Thyroid gland (tissue), 4 donors: ENCODE results near the gene RFX2. TPM values are rescaled to one million over a fixed set of nuclear protein-coding genes. Genes with fewer than 3 reads are reported as not detected.

Experiments
- DNase-seq, 2 donors: peaks; one replicate each; pipeline ENCODE4 v3.0.0-alpha.2; 2019
- H3K27ac ChIP-seq, 3 donors: fragments of 200-600 bp; sonication (generic); 1 replicate in 2 of 3; 2 replicates in 1 of 3; pipeline ENCODE4 v1.5.1; 2016 to 2019; ENCODE audit warnings: mild to moderate bottlenecking in 1 of 3, moderate library complexity in 1 of 3
- H3K27me3 ChIP-seq: fragments of 200-600 bp; sonication (generic); one replicate; pipeline ENCODE4 v1.5.1; 2019
- H3K36me3 ChIP-seq, 2 donors: fragments of 200-600 bp; sonication (generic); one replicate each; pipeline ENCODE4 v1.5.1; 2016 to 2019
- H3K4me1 ChIP-seq, 2 donors: fragments of 200-600 bp; sonication (generic); one replicate each; pipeline ENCODE4 v1.5.1; 2017 to 2019
- H3K4me3 ChIP-seq, 3 donors: fragments of 200-600 bp; sonication (generic); replicated peaks in 1 of 3; 1 replicate in 2 of 3; 2 replicates in 1 of 3; pipeline ENCODE4 v1.5.1; 2016; ENCODE audit warnings: mild to moderate bottlenecking in 1 of 3
- H3K9me3 ChIP-seq: fragments of 200-600 bp; sonication (generic); one replicate; pipeline ENCODE4 v1.5.1; 2017
- POLR2A ChIP-seq, 2 donors: fragments of 450-650 bp; IDR thresholded peaks; one replicate each; pipeline ENCODE4 v1.6.1; 2017; ENCODE audit warnings: antibody characterized with exemption in 2 of 2, mild to moderate bottlenecking in 2 of 2, moderate library complexity in 1 of 2
- WGBS, 2 donors: methylation state at CpG; one replicate each; pipeline ENCODE4 v1.1.5; 2017; 5-methylcytosine and 5-hydroxymethylcytosine counted together
- intact Hi-C: fragments of 100-400 bp; cut with DNase I; formaldehyde crosslinking; loops from one replicate; pipeline ENCODE4 v1.15.1; 2023
- total RNA-seq, 4 donors: library from RNA; depleted of rRNA; stranded (reverse); fragments of >200 nt; gene quantifications; one replicate each; pipeline ENCODE4 v1.2.3, GENCODE V29; 2016
- TF ChIP-seq, protein P1 (sequence below), 6 experiments: fragments of 200-600 bp in 3 of 6; fragments of 450-650 bp in 3 of 6; sonication (generic) in 3 of 6; IDR thresholded peaks; one replicate each; pipeline ENCODE4 v1.5.1; 2016 to 2019; ENCODE audit warnings: antibody characterized with exemption in 6 of 6, mild to moderate bottlenecking in 2 of 6, inconsistent platforms in 1 of 6, moderate library complexity in 1 of 6

Gene RFX2
- total RNA-seq, 4 donors from 2014 or later = 4.1 to 10.6 (median 7.7) TPM

DNA sequence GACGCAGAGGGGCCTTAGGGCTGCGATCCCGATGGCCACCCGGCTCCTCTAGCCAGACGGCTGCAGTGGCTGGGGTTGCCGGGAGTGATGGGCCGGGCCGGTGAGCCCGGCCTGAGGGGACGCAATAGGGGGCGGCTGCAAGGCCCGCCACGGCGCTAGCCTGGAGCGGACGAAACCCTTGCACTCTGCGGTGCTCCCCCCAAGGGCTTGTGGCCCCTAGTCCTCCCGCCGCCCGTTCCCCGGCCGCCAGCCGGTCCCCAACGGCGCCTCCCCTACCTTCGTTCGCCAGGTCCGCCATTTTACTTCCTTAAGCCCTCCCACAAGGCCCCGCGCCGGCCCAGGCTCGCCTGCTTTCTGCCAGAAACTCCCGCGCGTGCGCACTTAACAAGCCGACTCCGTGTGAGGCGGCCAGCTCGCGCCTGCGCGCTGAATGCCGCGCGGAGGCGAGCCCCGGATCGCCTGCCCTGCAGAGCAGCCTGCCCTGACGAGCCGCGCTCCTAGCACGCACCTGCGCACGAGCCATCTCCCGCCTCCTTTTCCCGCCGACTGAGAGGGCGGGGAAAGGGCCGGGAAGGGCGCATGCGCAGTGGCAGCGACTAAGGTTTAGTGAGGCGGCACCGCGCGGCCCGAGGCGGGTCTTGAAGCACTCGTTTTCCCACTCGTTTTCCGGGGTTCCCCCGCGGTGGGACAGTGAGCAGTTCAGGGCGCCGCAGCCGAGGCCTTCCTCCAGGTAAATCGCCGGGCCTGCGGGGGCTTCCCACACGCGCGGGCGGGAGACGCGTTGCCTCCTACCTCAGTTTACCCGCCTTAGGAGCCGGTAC is 132.3 kb downstream of the RFX2 start, which contains the start of gene RANBP3:
RANBP3 (minus strand) TSS at position 356 of the 821 bp plus-strand sequence; CDS start at position 298, 58 bp downstream.
- peak; percentile 99 for DNase-seq
- WGBS, 2 donors = 0 to 1% methylated on average over 31 to 53 of the region's 88 CpGs
- intact Hi-C loops = no loop called here
- Histone ChIP-seq H3K27me3 (no peaks in the 10 kb centered on the region), H3K4me1 (peaks cover 29 to 44% of the 10 kb centered on the region in 2 donors), H3K9me3 (no peaks in the 10 kb centered on the region), H3K36me3 (peaks cover 0 to 4% of the 10 kb centered on the region in 2 donors), H3K4me3 (peak within 1 kb of the TSS; percentile 73 to 99 (median 97)), H3K27ac (peak within 1 kb of the TSS; percentile 93 to 96 (median 95))
- peak in 1 of 2 donors; percentile 87 for TF ChIP-seq POLR2A (IDR thresholded peaks at IDR 0.05)
- TF ChIP-seq, protein P1, sequence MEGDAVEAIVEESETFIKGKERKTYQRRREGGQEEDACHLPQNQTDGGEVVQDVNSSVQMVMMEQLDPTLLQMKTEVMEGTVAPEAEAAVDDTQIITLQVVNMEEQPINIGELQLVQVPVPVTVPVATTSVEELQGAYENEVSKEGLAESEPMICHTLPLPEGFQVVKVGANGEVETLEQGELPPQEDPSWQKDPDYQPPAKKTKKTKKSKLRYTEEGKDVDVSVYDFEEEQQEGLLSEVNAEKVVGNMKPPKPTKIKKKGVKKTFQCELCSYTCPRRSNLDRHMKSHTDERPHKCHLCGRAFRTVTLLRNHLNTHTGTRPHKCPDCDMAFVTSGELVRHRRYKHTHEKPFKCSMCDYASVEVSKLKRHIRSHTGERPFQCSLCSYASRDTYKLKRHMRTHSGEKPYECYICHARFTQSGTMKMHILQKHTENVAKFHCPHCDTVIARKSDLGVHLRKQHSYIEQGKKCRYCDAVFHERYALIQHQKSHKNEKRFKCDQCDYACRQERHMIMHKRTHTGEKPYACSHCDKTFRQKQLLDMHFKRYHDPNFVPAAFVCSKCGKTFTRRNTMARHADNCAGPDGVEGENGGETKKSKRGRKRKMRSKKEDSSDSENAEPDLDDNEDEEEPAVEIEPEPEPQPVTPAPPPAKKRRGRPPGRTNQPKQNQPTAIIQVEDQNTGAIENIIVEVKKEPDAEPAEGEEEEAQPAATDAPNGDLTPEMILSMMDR (IDR thresholded peaks at IDR 0.05) = no peak

DNA sequence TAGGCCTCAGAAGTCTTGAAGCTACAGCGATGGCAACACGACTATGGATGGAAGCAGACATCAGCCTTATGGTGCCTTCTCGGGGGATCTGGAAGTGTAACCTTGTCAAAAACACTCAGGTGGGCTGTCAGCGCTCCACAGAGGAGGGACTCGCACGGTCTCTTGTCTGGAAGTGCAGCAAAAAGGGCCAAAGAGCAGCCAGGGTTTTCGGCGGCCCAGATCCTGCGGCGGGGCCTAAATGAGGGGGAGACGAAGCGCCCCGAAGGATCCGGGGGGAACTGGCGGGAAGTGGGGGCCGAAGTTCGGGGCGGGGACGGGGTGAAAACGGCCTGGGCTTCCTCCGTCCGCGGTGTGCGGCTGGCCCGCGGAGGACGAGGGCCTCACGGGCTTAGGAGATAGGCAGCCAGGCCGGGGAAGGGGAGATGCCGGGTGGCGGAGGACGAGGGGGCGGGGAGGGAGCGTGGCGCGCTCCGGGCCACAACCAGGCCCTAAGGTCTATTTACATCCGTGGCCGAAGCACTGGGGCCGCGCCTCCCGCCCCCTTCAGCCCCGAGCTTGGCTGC is 133.0 kb downstream of the RFX2 start:
- Histone ChIP-seq H3K27ac (peak overlapping the region; percentile 83 to 95 (median 93)), H3K27me3 (no peaks in the 10 kb centered on the region), H3K36me3 (peaks cover 0 to 4% of the 10 kb centered on the region in 2 donors), H3K4me1 (peaks cover 29 to 44% of the 10 kb centered on the region in 2 donors), H3K9me3 (no peaks in the 10 kb centered on the region), H3K4me3 (peak overlapping the region; percentile 73 to 99 (median 97))
- intact Hi-C loops = no loop called here
- WGBS, 2 donors = 0 to 1% methylated on average over 6 to 34 of the region's 43 CpGs
- TF ChIP-seq, protein P1 (IDR thresholded peaks at IDR 0.05) = no peak
- TF ChIP-seq POLR2A (IDR thresholded peaks at IDR 0.05) = no peak
- DNase-seq = no peak

DNA sequence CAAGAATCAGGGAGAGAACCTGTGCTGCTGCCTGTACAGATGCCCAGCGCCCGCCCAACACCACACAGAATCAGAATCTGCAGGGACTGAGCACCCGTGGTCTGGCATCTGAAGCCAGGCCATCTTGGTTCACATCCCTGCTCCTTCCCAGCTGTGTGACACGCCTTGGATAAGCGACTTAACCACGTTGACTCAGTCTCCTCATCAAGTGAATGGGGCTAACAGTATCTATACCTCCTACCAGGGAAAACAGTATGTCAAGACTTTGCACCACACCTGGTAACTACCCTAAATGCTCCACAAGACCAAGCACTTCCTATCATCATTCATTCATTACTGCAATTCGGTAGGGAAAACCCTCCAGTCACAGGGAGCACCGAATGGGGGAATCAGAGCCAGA is 133.5 kb downstream of the RFX2 start:
- no peak for DNase-seq
- TF ChIP-seq POLR2A (IDR thresholded peaks at IDR 0.05) = no peak
- TF ChIP-seq, protein P1 (IDR thresholded peaks at IDR 0.05) = no peak
- peaks cover 29 to 44% of the 10 kb centered on the region in 2 donors for H3K4me1 ChIP-seq
- intact Hi-C loops = no loop called here
- peaks cover 0 to 4% of the 10 kb centered on the region in 2 donors for H3K36me3 ChIP-seq
- peak overlapping the region in 1 of 3 donors; percentile 95 for H3K27ac ChIP-seq
- 54 to 57% methylated on average over 8 of the region's 8 CpGs for WGBS, 2 donors
- H3K9me3 ChIP-seq = no peaks in the 10 kb centered on the region
- H3K27me3 ChIP-seq = no peaks in the 10 kb centered on the region
- peak overlapping the region; percentile 73 to 99 (median 97) for H3K4me3 ChIP-seq

DNA sequence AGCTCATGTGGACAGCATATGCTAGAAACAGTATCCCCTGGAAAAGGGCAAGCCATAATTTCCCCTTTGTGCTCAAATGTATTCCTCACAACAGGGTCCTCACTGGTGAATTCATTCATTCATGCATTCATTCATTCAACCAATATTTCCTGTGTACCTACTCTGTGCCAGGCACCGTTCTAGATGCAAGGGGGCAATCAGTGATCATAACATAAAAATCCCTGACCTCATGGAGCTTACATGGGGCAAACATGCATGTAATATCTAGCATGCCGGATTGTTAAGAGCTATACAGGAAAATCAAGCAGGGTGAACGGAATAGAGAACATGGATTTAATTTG is 134.9 kb downstream of the RFX2 start:
- DNase-seq = no peak
- Histone ChIP-seq H3K27ac (no peak overlapping the region), H3K4me3 (no peak overlapping the region), H3K27me3 (no peaks in the 10 kb centered on the region), H3K4me1 (peaks cover 29 to 45% of the 10 kb centered on the region in 2 donors), H3K9me3 (no peaks in the 10 kb centered on the region), H3K36me3 (peaks cover 0 to 4% of the 10 kb centered on the region in 2 donors)
- intact Hi-C loops = no loop called here
- 89 to 90% methylated on average over 3 of the region's 3 CpGs for WGBS, 2 donors
- TF ChIP-seq, protein P1 (IDR thresholded peaks at IDR 0.05) = no peak
- TF ChIP-seq POLR2A (IDR thresholded peaks at IDR 0.05) = no peak
